Nephron progenitor cell (in vitro differentiated cells): ENCODE results near the gene ACSF3.

ENCODE experiments used
- DNase-seq: peaks from one replicate; pipeline ENCODE4 v3.0.0; 2021
- H3K27ac Mint-ChIP-seq: 2 replicates; pipeline ENCODE4 v1.8.0; 2021; ENCODE audit warnings: mild to moderate bottlenecking, moderate library complexity, mixed read lengths
- H3K27me3 Mint-ChIP-seq: 2 replicates; pipeline ENCODE4 v1.8.0; 2021; ENCODE audit warnings: mild to moderate bottlenecking, low read depth, mixed read lengths; ENCODE audit not compliant: poor library complexity
- H3K36me3 Mint-ChIP-seq: 2 replicates; pipeline ENCODE4 v1.8.0; 2021; ENCODE audit warnings: low read depth, mixed read lengths
- H3K4me1 Mint-ChIP-seq: 2 replicates; pipeline ENCODE4 v1.8.0; 2021; ENCODE audit warnings: mixed read lengths
- H3K4me3 Mint-ChIP-seq: 2 replicates; pipeline ENCODE4 v1.8.0; 2021; ENCODE audit warnings: mild to moderate bottlenecking, moderate library complexity, mixed read lengths
- H3K9me3 Mint-ChIP-seq: 2 replicates; pipeline ENCODE4 v1.8.0; 2021; ENCODE audit warnings: mild to moderate bottlenecking, moderate library complexity, mixed read lengths
- TF ChIP-seq, protein P1 (sequence below): fragments of 200-600 bp; sonication (generic); IDR thresholded peaks from 2 replicates; pipeline ENCODE4 v1.5.0; 2021; ENCODE audit warnings: antibody characterized with exemption

Gene ACSF3

DNA sequence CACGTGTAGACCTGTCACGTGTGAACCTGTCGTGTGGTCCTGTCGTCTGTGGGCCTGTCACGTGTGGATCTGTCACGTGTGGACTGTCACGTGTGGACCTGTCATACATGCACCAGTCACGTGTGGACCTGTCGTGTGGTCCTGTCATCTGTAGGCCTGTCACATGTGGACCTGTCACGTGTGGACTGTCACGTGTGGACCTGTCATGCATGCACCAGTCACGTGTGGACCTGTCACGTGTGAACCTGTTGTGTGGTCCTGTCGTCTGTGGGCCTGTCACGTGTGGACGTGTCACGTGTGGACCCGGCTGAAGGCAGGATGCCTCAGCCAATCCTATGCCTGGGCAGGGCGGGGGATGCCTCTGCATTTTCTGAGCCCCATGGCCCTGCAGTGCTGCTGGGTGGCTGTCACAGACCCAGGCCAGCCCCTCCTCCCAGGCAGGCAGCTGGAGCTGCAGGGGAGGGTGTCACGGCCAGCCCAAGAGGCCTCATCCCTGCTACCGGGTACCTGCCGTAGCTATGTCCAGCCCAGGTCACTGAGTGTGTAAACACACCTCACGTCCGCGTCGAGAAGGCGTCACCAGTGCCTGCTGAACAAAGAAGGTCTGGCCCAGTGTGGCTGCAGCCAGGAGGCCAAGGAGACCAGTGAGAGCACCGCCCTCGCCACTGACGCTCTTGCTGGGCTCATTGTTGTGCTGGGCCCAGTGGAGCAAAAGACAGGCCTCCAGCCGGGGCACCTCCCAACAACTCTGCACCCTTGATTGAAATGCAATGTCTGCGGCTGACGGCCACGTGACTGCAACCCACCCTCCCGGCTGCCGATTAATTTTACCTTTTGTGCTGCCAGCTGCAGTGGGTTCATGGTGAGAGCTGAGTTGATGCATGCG is 18.6 kb upstream of the ACSF3 start:
- peaks cover 18% of the 10 kb centered on the region for H3K9me3 Mint-ChIP-seq
- peaks cover 19% of the 10 kb centered on the region for H3K4me1 Mint-ChIP-seq
- DNase-seq, result no peak
- peaks cover 16% of the 10 kb centered on the region for H3K27me3 Mint-ChIP-seq
- no peak overlapping the region for H3K4me3 Mint-ChIP-seq
- H3K27ac Mint-ChIP-seq, result no peak overlapping the region
- no peaks in the 10 kb centered on the region for H3K36me3 Mint-ChIP-seq
- TF ChIP-seq, protein P1, sequence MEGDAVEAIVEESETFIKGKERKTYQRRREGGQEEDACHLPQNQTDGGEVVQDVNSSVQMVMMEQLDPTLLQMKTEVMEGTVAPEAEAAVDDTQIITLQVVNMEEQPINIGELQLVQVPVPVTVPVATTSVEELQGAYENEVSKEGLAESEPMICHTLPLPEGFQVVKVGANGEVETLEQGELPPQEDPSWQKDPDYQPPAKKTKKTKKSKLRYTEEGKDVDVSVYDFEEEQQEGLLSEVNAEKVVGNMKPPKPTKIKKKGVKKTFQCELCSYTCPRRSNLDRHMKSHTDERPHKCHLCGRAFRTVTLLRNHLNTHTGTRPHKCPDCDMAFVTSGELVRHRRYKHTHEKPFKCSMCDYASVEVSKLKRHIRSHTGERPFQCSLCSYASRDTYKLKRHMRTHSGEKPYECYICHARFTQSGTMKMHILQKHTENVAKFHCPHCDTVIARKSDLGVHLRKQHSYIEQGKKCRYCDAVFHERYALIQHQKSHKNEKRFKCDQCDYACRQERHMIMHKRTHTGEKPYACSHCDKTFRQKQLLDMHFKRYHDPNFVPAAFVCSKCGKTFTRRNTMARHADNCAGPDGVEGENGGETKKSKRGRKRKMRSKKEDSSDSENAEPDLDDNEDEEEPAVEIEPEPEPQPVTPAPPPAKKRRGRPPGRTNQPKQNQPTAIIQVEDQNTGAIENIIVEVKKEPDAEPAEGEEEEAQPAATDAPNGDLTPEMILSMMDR, result no peak

DNA sequence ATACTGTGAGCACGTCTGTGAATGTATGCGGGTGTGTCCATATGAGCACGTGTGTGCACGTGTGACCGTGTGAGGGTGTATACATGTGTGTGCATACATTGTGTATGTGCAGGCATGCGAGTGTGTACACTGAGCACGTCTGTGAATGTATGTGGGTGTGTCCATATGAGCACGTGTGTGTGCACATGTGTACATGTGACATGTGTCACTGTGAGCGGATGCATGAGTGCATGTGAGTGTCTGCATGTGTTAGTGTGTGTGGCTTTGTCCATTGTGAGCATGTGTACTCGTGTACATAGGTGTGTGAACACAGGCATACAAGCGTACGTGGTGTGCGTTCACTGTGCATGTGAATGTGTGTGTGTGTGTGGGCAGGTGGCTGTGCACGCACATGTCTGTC is 17.5 kb upstream of the ACSF3 start:
- Mint-ChIP-seq H3K4me3 (no peak overlapping the region), H3K9me3 (peaks cover 18% of the 10 kb centered on the region), H3K4me1 (peaks cover 16% of the 10 kb centered on the region), H3K27ac (no peak overlapping the region), H3K27me3 (peaks cover 16% of the 10 kb centered on the region), H3K36me3 (no peaks in the 10 kb centered on the region)
- no peak for DNase-seq
- TF ChIP-seq, protein P1, result no peak

DNA sequence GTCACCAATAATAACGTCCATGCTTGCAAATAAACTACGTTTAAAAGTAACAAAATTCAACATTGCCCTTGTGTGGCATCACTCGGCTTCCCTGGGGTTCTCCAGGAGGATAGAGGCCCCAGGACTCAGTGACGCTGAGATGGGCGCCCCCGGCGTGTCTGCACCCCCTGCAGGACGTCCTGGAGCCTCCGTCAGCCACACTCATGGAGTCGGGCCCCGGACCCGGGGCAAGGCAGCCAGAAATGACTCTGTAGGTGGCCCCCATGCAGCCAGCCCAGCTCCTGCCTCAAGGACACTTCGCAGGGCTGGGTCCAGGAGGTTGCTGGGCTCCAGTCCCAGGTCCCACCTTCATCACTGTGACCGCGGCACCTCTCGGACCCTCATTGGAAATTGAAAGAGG is 16.6 kb upstream of the ACSF3 start:
- no peak overlapping the region for H3K4me3 Mint-ChIP-seq
- H3K27ac Mint-ChIP-seq, result no peak overlapping the region
- H3K27me3 Mint-ChIP-seq, result peaks cover 19% of the 10 kb centered on the region
- DNase-seq, result no peak
- peaks cover 6% of the 10 kb centered on the region for H3K4me1 Mint-ChIP-seq
- no peaks in the 10 kb centered on the region for H3K36me3 Mint-ChIP-seq
- TF ChIP-seq, protein P1, result no peak
- H3K9me3 Mint-ChIP-seq, result peaks cover 18% of the 10 kb centered on the region

DNA sequence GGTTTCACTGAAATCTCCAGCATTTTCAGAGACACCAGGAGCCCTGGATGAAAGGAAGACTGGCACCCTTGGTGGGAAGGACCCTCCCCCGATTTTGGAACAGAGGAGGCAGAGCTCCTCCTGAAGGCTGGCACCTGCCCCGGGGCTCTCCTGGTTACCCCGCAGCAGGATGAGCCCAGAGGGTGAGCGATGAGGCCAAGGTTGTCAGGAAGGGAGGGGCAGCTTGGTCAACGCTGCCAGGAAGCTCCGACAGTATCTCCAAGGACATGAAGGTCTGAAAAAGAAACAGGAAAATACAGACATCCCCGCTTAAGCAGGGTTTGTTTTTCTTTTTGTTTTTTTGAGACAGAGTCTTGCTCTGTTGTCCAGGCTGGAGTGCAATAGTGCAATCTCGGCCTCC is 15.5 kb upstream of the ACSF3 start:
- H3K27me3 Mint-ChIP-seq, result peaks cover 22% of the 10 kb centered on the region

DNA sequence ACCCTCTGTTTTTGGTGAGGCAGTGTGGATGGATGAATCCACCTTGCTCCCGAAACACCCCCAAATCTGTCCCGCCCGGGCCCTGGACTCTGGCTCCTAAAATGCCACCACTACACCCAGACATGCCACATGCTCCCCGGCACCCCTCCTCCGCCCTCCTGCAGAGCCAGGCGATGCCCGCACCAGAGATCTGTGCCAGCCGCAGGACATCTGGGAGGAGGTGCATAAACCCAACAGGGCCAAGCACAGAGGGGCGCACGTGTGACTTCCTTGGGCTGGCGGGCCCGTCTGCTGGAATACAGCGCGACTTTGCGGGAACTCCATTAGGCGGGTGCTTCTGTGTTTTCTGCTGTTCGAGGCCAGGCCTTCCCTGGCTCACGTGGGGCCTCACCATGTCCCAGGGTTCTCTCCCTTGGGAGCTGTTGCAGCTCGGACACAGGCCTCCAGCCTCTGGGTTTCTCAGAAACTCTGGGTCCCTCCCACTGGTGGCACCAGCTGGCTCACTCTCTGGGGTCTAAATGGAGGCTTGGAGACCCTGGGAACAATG is 14.1 kb upstream of the ACSF3 start:
- Mint-ChIP-seq H3K27me3 (peaks cover 24% of the 10 kb centered on the region), H3K4me3 (no peak overlapping the region), H3K4me1 (peaks cover 2% of the 10 kb centered on the region), H3K9me3 (peaks cover 18% of the 10 kb centered on the region), H3K36me3 (no peaks in the 10 kb centered on the region), H3K27ac (no peak overlapping the region)
- TF ChIP-seq, protein P1, result no peak
- DNase-seq, result no peak

More for the DNA sequence above, 15.5 kb upstream of the ACSF3 start:
- Mint-ChIP-seq H3K27ac (no peak overlapping the region), H3K4me1 (no peaks in the 10 kb centered on the region), H3K9me3 (peaks cover 22% of the 10 kb centered on the region), H3K36me3 (no peaks in the 10 kb centered on the region), H3K4me3 (no peak overlapping the region)
- DNase-seq, result no peak
- TF ChIP-seq, protein P1, result no peak
